DOHH2 (cell line): Measurements from ENCODE around the gene PTPA.

Experiments
- CTCF ChIP-seq: fragments of 200-600 bp; sonication (generic); IDR thresholded peaks from one replicate; pipeline ENCODE4 v1.5.1; 2014; ENCODE audit warnings: antibody characterized with exemption, mild to moderate bottlenecking, low read depth, low read length; ENCODE audit not compliant: poor library complexity, severe bottlenecking
- EZH2phosphoT487 ChIP-seq: fragments of 200-600 bp; sonication (generic); IDR thresholded peaks from 2 replicates; pipeline ENCODE4 v1.6.1; 2017; ENCODE audit warnings: borderline replicate concordance, mild to moderate bottlenecking, antibody characterized with exemption, low read length, moderate library complexity, mixed read lengths

GRCh38 chr9:129145316-129145715 lies 34.1 kb downstream of the PTPA start:
- TF ChIP-seq CTCF = no peak
- no peak for TF ChIP-seq EZH2phosphoT487
